ENCODE data around the gene ADA.
"Not testable (repeated sequence)": the region's sequence is repeated elsewhere in the genome, so short reads cannot be mapped to it uniquely, and the experiment has no call there.

GRCh38 chr20:44670851-44671250 lies 19.4 kb upstream of the ADA start:
- TF ChIP-seq CTCF (conservative IDR thresholded peaks at IDR 0.05); EZH2 (IDR thresholded peaks at IDR 0.05; ENCODE audit: low read depth): not testable (repeated sequence)

All from PC-9 (cell line).